Lung (tissue), 12 donors: ENCODE measurements around the gene LAMP5. TPM values are rescaled to one million over a fixed set of nuclear protein-coding genes. Genes with fewer than 3 reads are reported as not detected.

Experiments
- ATAC-seq: fragments of 200-7000 bp; cut with Tn5 transposase; one replicate; pipeline ENCODE4 v1.9.1; 2020; ENCODE audit warnings: moderate number of reproducible peaks; ENCODE audit not compliant: insufficient read depth, low FRiP score
- DNase-seq, 3 donors: peaks; one replicate each; pipeline ENCODE4 v3.0.0-alpha.2; 2013 to 2017
- H3K27ac ChIP-seq, 2 donors: one replicate each; pipeline ENCODE4 v1.5.1; 2013; ENCODE audit warnings: mild to moderate bottlenecking in 2 of 2, moderate library complexity in 2 of 2, control low read depth in 1 of 2, inconsistent platforms in 1 of 2, low read depth in 1 of 2, low read length in 1 of 2
- H3K27me3 ChIP-seq, 3 donors: one replicate each; pipeline ENCODE4 v1.5.1; 2013; ENCODE audit warnings: low read length in 2 of 3; ENCODE audit not compliant: control insufficient read depth in 3 of 3, insufficient read depth in 3 of 3
- H3K36me3 ChIP-seq, 4 donors: one replicate each; pipeline ENCODE4 v1.5.1; 2013; ENCODE audit warnings: low read length in 4 of 4, mild to moderate bottlenecking in 1 of 4, moderate library complexity in 1 of 4; ENCODE audit not compliant: control insufficient read depth in 4 of 4, insufficient read depth in 4 of 4
- H3K4me1 ChIP-seq, 5 donors: one replicate each; pipeline ENCODE4 v1.5.1; 2013; ENCODE audit warnings: low read length in 5 of 5, mild to moderate bottlenecking in 2 of 5, moderate library complexity in 1 of 5; ENCODE audit not compliant: control insufficient read depth in 5 of 5, insufficient read depth in 5 of 5
- H3K4me3 ChIP-seq: one replicate; pipeline ENCODE4 v1.5.1; 2013; ENCODE audit warnings: mild to moderate bottlenecking, control low read depth, moderate library complexity
- H3K9ac ChIP-seq, 2 donors: one replicate each; pipeline ENCODE4 v1.5.1; 2013; ENCODE audit warnings: low read length in 2 of 2, control low read depth in 1 of 2; ENCODE audit not compliant: insufficient read depth in 1 of 2
- H3K9me3 ChIP-seq, 4 donors: one replicate each; pipeline ENCODE4 v1.5.1; 2013; ENCODE audit warnings: low read length in 3 of 4, mild to moderate bottlenecking in 1 of 4, moderate library complexity in 1 of 4; ENCODE audit not compliant: control insufficient read depth in 4 of 4, insufficient read depth in 3 of 4
- WGBS, 2 donors: extraction: QIAGEN DNeasy Blood & Tissue Kit; methylation state at CpG; one replicate each; pipeline ENCODE4 v1.1.7; 2013; 5-methylcytosine and 5-hydroxymethylcytosine counted together
- polyA plus RNA-seq, 2 donors: library from polyadenylated mRNA; stranded (reverse); fragments of 200-250 nt; gene quantifications; one replicate each; pipeline ENCODE4 v1.2.1, GENCODE V29; 2013
- total RNA-seq, 2 donors: library from RNA; depleted of rRNA in 1 of 2; stranded (reverse); fragments of >200 nt in 1 of 2; gene quantifications; one replicate each; pipeline ENCODE4 v1.2.1, GENCODE V29; 2014 to 2021
- TF ChIP-seq, protein P1 (sequence below): IDR thresholded peaks from 2 replicates; pipeline ENCODE4 v1.5.1; 2012; ENCODE audit warnings: mild to moderate bottlenecking; ENCODE audit errors: control extremely low read depth, extremely low read depth
- donor health status: control.
- donor health status: control.
- donor health status: Bipolar disorder and iron deficiency.
- donor health status: healthy.
- donor health status: DM: yes; HTN: yes; CAD: no.

Gene LAMP5
- total and polyA plus RNA-seq, 4 donors = 0.06 to 3.3 (median 0.23) TPM

DNA sequence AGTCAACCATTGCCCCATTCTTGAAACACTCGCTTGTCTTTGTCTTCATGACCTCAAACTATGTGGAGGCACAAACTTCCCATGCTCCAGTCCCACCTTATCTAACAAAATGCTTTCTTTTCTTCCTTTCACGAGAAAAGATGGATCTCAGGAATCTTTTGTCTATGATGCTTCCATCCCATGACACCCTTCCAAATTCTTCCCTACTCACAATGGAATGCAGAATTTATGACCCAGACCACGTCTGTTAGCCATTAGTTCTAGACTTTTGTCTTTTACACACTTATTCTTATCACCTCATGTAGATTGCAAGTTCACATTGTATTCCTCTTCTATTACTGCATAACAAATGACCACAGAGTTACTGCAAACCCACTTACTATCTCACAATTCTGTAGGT, 24.2 kb upstream of the LAMP5 start:
- Histone ChIP-seq H3K27me3 (no peaks in the 10 kb centered on the region), H3K4me1 (peaks cover 0 to 10% (median 0%) of the 10 kb centered on the region in 5 donors), H3K9ac (no peak overlapping the region), H3K36me3 (no peaks in the 10 kb centered on the region), H3K4me3 (no peak overlapping the region), H3K27ac (no peak overlapping the region), H3K9me3 (no peaks in the 10 kb centered on the region)
- 85 to 92% methylated on average over 3 of the region's 3 CpGs for WGBS, 2 donors
- no peak for DNase-seq
- no peak for ATAC-seq
- TF ChIP-seq, protein P1, sequence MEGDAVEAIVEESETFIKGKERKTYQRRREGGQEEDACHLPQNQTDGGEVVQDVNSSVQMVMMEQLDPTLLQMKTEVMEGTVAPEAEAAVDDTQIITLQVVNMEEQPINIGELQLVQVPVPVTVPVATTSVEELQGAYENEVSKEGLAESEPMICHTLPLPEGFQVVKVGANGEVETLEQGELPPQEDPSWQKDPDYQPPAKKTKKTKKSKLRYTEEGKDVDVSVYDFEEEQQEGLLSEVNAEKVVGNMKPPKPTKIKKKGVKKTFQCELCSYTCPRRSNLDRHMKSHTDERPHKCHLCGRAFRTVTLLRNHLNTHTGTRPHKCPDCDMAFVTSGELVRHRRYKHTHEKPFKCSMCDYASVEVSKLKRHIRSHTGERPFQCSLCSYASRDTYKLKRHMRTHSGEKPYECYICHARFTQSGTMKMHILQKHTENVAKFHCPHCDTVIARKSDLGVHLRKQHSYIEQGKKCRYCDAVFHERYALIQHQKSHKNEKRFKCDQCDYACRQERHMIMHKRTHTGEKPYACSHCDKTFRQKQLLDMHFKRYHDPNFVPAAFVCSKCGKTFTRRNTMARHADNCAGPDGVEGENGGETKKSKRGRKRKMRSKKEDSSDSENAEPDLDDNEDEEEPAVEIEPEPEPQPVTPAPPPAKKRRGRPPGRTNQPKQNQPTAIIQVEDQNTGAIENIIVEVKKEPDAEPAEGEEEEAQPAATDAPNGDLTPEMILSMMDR = no peak

DNA sequence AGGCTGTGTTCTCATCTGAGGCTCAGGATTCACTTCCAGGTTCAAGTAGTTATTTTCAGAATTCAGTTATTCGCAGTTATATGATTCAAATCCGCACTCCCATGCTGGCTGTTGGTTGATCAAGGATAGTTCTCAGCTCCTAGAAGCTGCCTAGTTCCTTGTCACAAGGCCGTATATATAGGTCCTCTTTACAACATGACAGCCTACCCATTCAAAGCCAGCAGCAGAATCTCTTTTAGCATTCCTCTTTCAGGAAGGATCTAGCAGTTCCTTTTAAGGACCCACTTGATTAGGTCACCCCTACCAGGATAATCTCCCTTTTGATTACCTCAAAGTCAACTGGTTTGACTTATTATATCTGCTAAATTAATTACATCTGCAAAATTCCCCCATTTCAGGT, 23.8 kb upstream of the LAMP5 start:
- DNase-seq (no peak), ATAC-seq (no peak)
- H3K36me3 ChIP-seq = no peaks in the 10 kb centered on the region
- WGBS, 2 donors = 85 to 87% methylated on average over 3 of the region's 3 CpGs
- H3K9ac ChIP-seq = no peak overlapping the region
- TF ChIP-seq, protein P1 = no peak
- H3K27me3 ChIP-seq = no peaks in the 10 kb centered on the region
- H3K27ac ChIP-seq = no peak overlapping the region
- no peaks in the 10 kb centered on the region for H3K9me3 ChIP-seq
- no peak overlapping the region for H3K4me3 ChIP-seq
- H3K4me1 ChIP-seq = peaks cover 0 to 15% (median 0%) of the 10 kb centered on the region in 5 donors

DNA sequence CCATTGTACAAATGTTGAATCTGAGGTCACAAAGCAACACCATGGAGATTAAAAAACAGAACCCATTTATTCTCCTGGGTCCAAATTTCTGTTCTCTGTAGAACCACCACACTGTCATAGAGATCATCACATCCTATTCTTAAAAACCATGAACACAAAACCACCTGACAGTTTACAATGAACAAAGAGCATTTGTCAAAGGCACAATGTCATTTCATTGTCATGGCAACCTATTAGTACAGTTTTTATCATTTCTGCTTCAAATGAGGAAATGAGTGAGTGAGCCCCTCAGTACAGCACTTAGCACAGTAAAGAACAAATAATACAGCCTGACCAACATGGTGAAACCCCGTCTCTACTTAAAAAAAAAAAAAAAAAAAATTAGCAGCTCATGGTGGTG, 23.1 kb upstream of the LAMP5 start:
- 68 to 69% methylated on average over 1 of the region's 1 CpG for whole genome bisulfite sequencing, 2 donors
- no peak overlapping the region for H3K27ac ChIP-seq
- ATAC-seq (no peak), DNase-seq (no peak)
- H3K27me3 ChIP-seq = no peaks in the 10 kb centered on the region
- H3K9ac ChIP-seq = no peak overlapping the region
- TF ChIP-seq, protein P1 = no peak
- H3K4me3 ChIP-seq = no peak overlapping the region
- no peaks in the 10 kb centered on the region for H3K9me3 ChIP-seq
- H3K4me1 ChIP-seq = peaks cover 0 to 16% (median 0%) of the 10 kb centered on the region in 5 donors
- no peaks in the 10 kb centered on the region for H3K36me3 ChIP-seq

DNA sequence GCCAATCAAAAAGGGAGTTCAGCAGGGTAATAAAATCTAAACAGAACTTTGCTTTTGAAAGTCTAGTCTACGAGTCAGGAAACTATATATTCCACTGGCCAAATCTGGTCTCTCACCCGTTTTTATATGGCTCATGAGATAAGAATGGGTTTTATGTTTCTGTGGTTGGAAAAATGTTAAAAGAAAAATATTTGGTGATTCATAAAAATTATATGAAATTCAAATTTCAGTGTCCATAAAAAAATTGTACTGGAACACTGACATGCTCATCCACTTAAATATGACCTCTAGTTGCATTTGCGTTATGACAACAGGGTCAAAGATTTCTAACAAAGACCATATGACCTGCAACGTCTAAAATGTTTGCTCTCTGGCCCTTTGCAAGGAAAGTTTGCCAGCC, 22.3 kb upstream of the LAMP5 start:
- Histone ChIP-seq H3K27ac (no peak overlapping the region), H3K9me3 (no peaks in the 10 kb centered on the region), H3K27me3 (no peaks in the 10 kb centered on the region), H3K4me1 (peaks cover 0 to 16% (median 0%) of the 10 kb centered on the region in 5 donors), H3K9ac (no peak overlapping the region), H3K36me3 (no peaks in the 10 kb centered on the region), H3K4me3 (no peak overlapping the region)
- WGBS, 2 donors = 78 to 81% methylated on average over 4 of the region's 4 CpGs
- TF ChIP-seq, protein P1 = no peak
- no peak for ATAC-seq
- no peak for DNase-seq
